Muscle layer of colon (tissue), 2 donors: Measurements from ENCODE around the gene UBIAD1.
"Not testable (repeated sequence)": the region's sequence is repeated elsewhere in the genome, so short reads cannot be mapped to it uniquely, and the experiment has no call there.

ENCODE experiments used
- H3K27ac ChIP-seq: one replicate; pipeline ENCODE4 v1.7.0; 2013; ENCODE audit warnings: low read depth, mild to moderate bottlenecking, low read length, moderate library complexity
- H3K27me3 ChIP-seq, 2 donors: one replicate each; pipeline ENCODE4 v1.7.0; 2013; ENCODE audit warnings: low read length in 2 of 2, mild to moderate bottlenecking in 2 of 2; ENCODE audit not compliant: insufficient read depth in 2 of 2, control insufficient read depth in 1 of 2
- H3K36me3 ChIP-seq: one replicate; pipeline ENCODE4 v1.7.0; 2013; ENCODE audit warnings: mild to moderate bottlenecking, low read length; ENCODE audit not compliant: insufficient read depth
- H3K4me1 ChIP-seq: one replicate; pipeline ENCODE4 v1.7.0; 2013; ENCODE audit warnings: mild to moderate bottlenecking, low read length; ENCODE audit not compliant: insufficient read depth
- H3K4me3 ChIP-seq, 2 donors: one replicate each; pipeline ENCODE4 v1.7.0; 2013; ENCODE audit warnings: low read length in 2 of 2, low read depth in 1 of 2, mild to moderate bottlenecking in 1 of 2, moderate library complexity in 1 of 2
- H3K9ac ChIP-seq: one replicate; pipeline ENCODE4 v1.7.0; 2013; ENCODE audit warnings: low read length
- H3K9me3 ChIP-seq: one replicate; pipeline ENCODE4 v1.7.0; 2013; ENCODE audit warnings: mild to moderate bottlenecking, low read length
- donor health status: abdominal sarcoma.
- donor health status: Adenocarcinoma of cecum.

UBIAD1 gene

GRCh38 chr1:11253226-11253625 is 19.8 kb upstream of the UBIAD1 start:
- no peaks in the 10 kb centered on the region for H3K4me1 ChIP-seq
- peaks cover 64% of the 10 kb centered on the region for H3K36me3 ChIP-seq

GRCh38 chr1:11256299-11256698 is 16.7 kb upstream of the UBIAD1 start:
- Histone ChIP-seq H3K4me1 (peaks cover 2% of the 10 kb centered on the region), H3K4me3 (no peak overlapping the region), H3K9me3 (no peaks in the 10 kb centered on the region), H3K27me3 (no peaks in the 10 kb centered on the region), H3K27ac (no peak overlapping the region), H3K36me3 (peaks cover 66% of the 10 kb centered on the region), H3K9ac (no peak overlapping the region)

More at GRCh38 chr1:11253226-11253625, 19.8 kb upstream of the UBIAD1 start:
- Histone ChIP-seq H3K9ac (no peak overlapping the region), H3K4me3 (no peak overlapping the region), H3K27me3 (no peaks in the 10 kb centered on the region), H3K9me3 (no peaks in the 10 kb centered on the region), H3K27ac (no peak overlapping the region)

- Histone ChIP-seq H3K27ac (peak within 1 kb of the TSS; percentile 82), H3K27me3 (no peaks in the 10 kb centered on the region), H3K9me3 (no peaks in the 10 kb centered on the region), H3K4me3 (peak within 1 kb of the TSS; percentile 88 to 93), H3K4me1 (peaks cover 13% of the 10 kb centered on the region), H3K9ac (peak within 1 kb of the TSS; percentile 81), H3K36me3 (peaks cover 14% of the 10 kb centered on the region)
Observed at GRCh38 chr1:11262171-11263049, 10.6 kb upstream of the UBIAD1 start, which contains the start of gene MTOR. TSS of gene MTOR (minus strand) at chr1:11262551. CDS start at chr1:11259409, 3,142 bp downstream.

GRCh38 chr1:11266268-11267074 is 6.5 kb upstream of the UBIAD1 start:
- H3K36me3 ChIP-seq = no peaks in the 10 kb centered on the region
- H3K9me3 ChIP-seq = no peaks in the 10 kb centered on the region
- no peak overlapping the region for H3K4me3 ChIP-seq
- H3K27ac ChIP-seq = no peak overlapping the region
- no peaks in the 10 kb centered on the region for H3K27me3 ChIP-seq
- peaks cover 10% of the 10 kb centered on the region for H3K4me1 ChIP-seq
- H3K9ac ChIP-seq = no peak overlapping the region

GRCh38 chr1:11267350-11268337 is 5.4 kb upstream of the UBIAD1 start:
- not testable (repeated sequence) for H3K9me3 ChIP-seq, H3K27ac ChIP-seq, H3K4me1 ChIP-seq, H3K4me3 ChIP-seq, H3K27me3 ChIP-seq, H3K9ac ChIP-seq, H3K36me3 ChIP-seq

GRCh38 chr1:11272544-11272831 is 510 bp upstream of the UBIAD1 start:
- Histone ChIP-seq H3K9ac (no peak overlapping the region), H3K9me3 (no peaks in the 10 kb centered on the region), H3K4me1 (peaks cover 16% of the 10 kb centered on the region), H3K27me3 (no peaks in the 10 kb centered on the region), H3K4me3 (peak overlapping the region; percentile 26 to 32), H3K27ac (no peak overlapping the region), H3K36me3 (peaks cover 5% of the 10 kb centered on the region)

GRCh38 chr1:11273595-11274234 is 717 bp downstream of the UBIAD1 start:
- Histone ChIP-seq H3K27ac (peak overlapping the region; percentile 85), H3K36me3 (peaks cover 5% of the 10 kb centered on the region), H3K27me3 (no peaks in the 10 kb centered on the region), H3K4me1 (peaks cover 16% of the 10 kb centered on the region), H3K9me3 (no peaks in the 10 kb centered on the region), H3K4me3 (peak overlapping the region; percentile 60 to 89), H3K9ac (peak overlapping the region; percentile 72)

- no peak overlapping the region for H3K4me3 ChIP-seq
- peaks cover 39% of the 10 kb centered on the region for H3K4me1 ChIP-seq
- H3K9me3 ChIP-seq = no peaks in the 10 kb centered on the region
- H3K27ac ChIP-seq = no peak overlapping the region
- peaks cover 12% of the 10 kb centered on the region for H3K36me3 ChIP-seq
- H3K9ac ChIP-seq = no peak overlapping the region
- H3K27me3 ChIP-seq = no peaks in the 10 kb centered on the region
Observed at GRCh38 chr1:11279152-11279551, 6.2 kb downstream of the UBIAD1 start.

GRCh38 chr1:11279630-11280029 is 6.6 kb downstream of the UBIAD1 start:
- H3K9me3 ChIP-seq = no peaks in the 10 kb centered on the region
- H3K4me3 ChIP-seq = no peak overlapping the region
- no peaks in the 10 kb centered on the region for H3K27me3 ChIP-seq
- peaks cover 12% of the 10 kb centered on the region for H3K36me3 ChIP-seq
- H3K4me1 ChIP-seq = peaks cover 37% of the 10 kb centered on the region
- H3K27ac ChIP-seq = no peak overlapping the region
- no peak overlapping the region for H3K9ac ChIP-seq

- no peak overlapping the region for H3K27ac ChIP-seq
- no peak overlapping the region for H3K9ac ChIP-seq
- H3K36me3 ChIP-seq = peaks cover 17% of the 10 kb centered on the region
- H3K4me1 ChIP-seq = peaks cover 26% of the 10 kb centered on the region
- H3K9me3 ChIP-seq = no peaks in the 10 kb centered on the region
- no peaks in the 10 kb centered on the region for H3K27me3 ChIP-seq
- no peak overlapping the region for H3K4me3 ChIP-seq
Observed at GRCh38 chr1:11280719-11281376, 7.8 kb downstream of the UBIAD1 start.
